Prostate gland (tissue), 2 donors: Measurements from ENCODE around the gene TBC1D22B. TPM values are rescaled to one million over a fixed set of nuclear protein-coding genes. Genes with fewer than 3 reads are reported as not detected.

Experiments used
- DNase-seq: peaks from one replicate; pipeline ENCODE4 v3.0.0-alpha.2; 2019; ENCODE audit warnings: low spot score
- H3K27ac ChIP-seq, 2 donors: fragments of 200-600 bp; sonication (generic); 2 replicates each; pipeline ENCODE4 v1.5.1; 2017 to 2019
- H3K27me3 ChIP-seq: fragments of 200-600 bp; sonication (generic); replicated peaks from 2 replicates; pipeline ENCODE4 v1.5.1; 2019; ENCODE audit not compliant: insufficient read depth
- H3K36me3 ChIP-seq, 2 donors: fragments of 200-600 bp; sonication (generic); 1 replicate in 1 of 2; 2 replicates in 1 of 2; pipeline versions ENCODE4 v1.5.1 to v1.8.1; 2017 to 2019
- H3K4me1 ChIP-seq: fragments of 200-600 bp; sonication (generic); replicated peaks from 2 replicates; pipeline ENCODE4 v1.5.1; 2019
- H3K4me3 ChIP-seq, 2 donors: fragments of 200-600 bp; sonication (generic); 2 replicates each; pipeline ENCODE4 v1.5.1; 2017 to 2019
- H3K9me3 ChIP-seq: fragments of 200-600 bp; sonication (generic); 2 replicates; pipeline ENCODE4 v1.5.1; 2017
- CTCF ChIP-seq, 4 experiments: fragments of 200-600 bp in 2 of 4; fragments of 450-650 bp in 2 of 4; sonication (generic) in 2 of 4; IDR thresholded peaks; 1 replicate in 3 of 4; 2 replicates in 1 of 4; pipeline ENCODE4 v1.5.1; 2016 to 2019; ENCODE audit warnings: antibody characterized with exemption in 4 of 4, mild to moderate bottlenecking in 2 of 4, moderate library complexity in 2 of 4
- POLR2A ChIP-seq: fragments of 450-650 bp; IDR thresholded peaks from one replicate; pipeline ENCODE4 v1.6.1; 2016; ENCODE audit warnings: antibody characterized with exemption, mild to moderate bottlenecking
- POLR2AphosphoS5 ChIP-seq: sonication (generic); formaldehyde crosslinking; IDR thresholded peaks from one replicate; pipeline ENCODE4 v1.6.1; 2017; ENCODE audit warnings: antibody characterized with exemption
- WGBS: methylation state at CpG from one replicate; pipeline ENCODE4 v1.1.5; 2018; 5-methylcytosine and 5-hydroxymethylcytosine counted together
- intact Hi-C: fragments of 100-400 bp; cut with DNase I; formaldehyde crosslinking; loops from one replicate; pipeline ENCODE4 v1.14.2; 2022
- total RNA-seq, 2 donors: library from RNA; depleted of rRNA; stranded (reverse); fragments of >200 nt; gene quantifications; one replicate each; pipeline ENCODE4 v1.1.0, GENCODE V29; 2016

Gene TBC1D22B
- total RNA-seq, result 10 to 100 TPM; 10.7 to 27.0 TPM

GRCh38 chr6:37257634-37258404 lies at the start of gene TBC1D22B, which contains the start of gene TMEM217:
Gene TBC1D22B (plus strand): TSS chr6:37257772. CDS start chr6:37257918, 146 bp downstream.
Gene TMEM217 (minus strand): TSS chr6:37258144. CDS start chr6:37219030, 39,114 bp downstream.
- WGBS, result under 1% methylated on average over 44 of the region's 45 CpGs
- H3K9me3 ChIP-seq, result no peaks in the 10 kb centered on the region
- TF ChIP-seq POLR2AphosphoS5 (peak; percentile 97), POLR2A (peak; percentile 92), CTCF (IDR thresholded peaks at IDR 0.05) (no peak)
- peak within 1 kb of the TSS; percentile 85 to 86 for H3K27ac ChIP-seq
- no peaks in the 10 kb centered on the region for H3K36me3 ChIP-seq
- intact Hi-C loops, result no loop called here
- no peaks in the 10 kb centered on the region for H3K4me1 ChIP-seq
- peak; percentile 98 for DNase-seq
- peak within 1 kb of the TSS; percentile 90 to 97 for H3K4me3 ChIP-seq
- H3K27me3 ChIP-seq, result no peaks in the 10 kb centered on the region

GRCh38 chr6:37207903-37208456 lies 49.6 kb upstream of the TBC1D22B start:
- peak; percentile 16 to 86 (median 57) for TF ChIP-seq CTCF (IDR thresholded peaks at IDR 0.05)
- TF ChIP-seq POLR2AphosphoS5, result no peak
- TF ChIP-seq POLR2A, result no peak
- peak; percentile 61 for DNase-seq
- H3K4me3 ChIP-seq, result no peak overlapping the region
- no peaks in the 10 kb centered on the region for H3K4me1 ChIP-seq
- no peaks in the 10 kb centered on the region for H3K9me3 ChIP-seq
- 67% methylated on average over 7 of the region's 7 CpGs for WGBS
- H3K27me3 ChIP-seq, result no peaks in the 10 kb centered on the region
- intact Hi-C loops, result loop anchor here (2.0 to 10.0 kb wide), 3 partner anchors 35 to 443 kb away; no protein-coding TSS in a partner anchor
- no peak overlapping the region for H3K27ac ChIP-seq
- H3K36me3 ChIP-seq, result no peaks in the 10 kb centered on the region

GRCh38 chr6:37208793-37209192 lies 48.8 kb upstream of the TBC1D22B start:
- TF ChIP-seq POLR2AphosphoS5 (no peak), CTCF (IDR thresholded peaks at IDR 0.05) (no peak), POLR2A (no peak)
- H3K27ac ChIP-seq, result no peak overlapping the region
- H3K27me3 ChIP-seq, result no peaks in the 10 kb centered on the region
- H3K36me3 ChIP-seq, result no peaks in the 10 kb centered on the region
- WGBS, result 90% methylated on average over 7 of the region's 7 CpGs
- intact Hi-C loops, result loop anchor here (2.0 to 10.0 kb wide), 3 partner anchors 36 to 444 kb away; no protein-coding TSS in a partner anchor
- H3K4me1 ChIP-seq, result no peaks in the 10 kb centered on the region
- H3K4me3 ChIP-seq, result no peak overlapping the region
- H3K9me3 ChIP-seq, result no peaks in the 10 kb centered on the region
- DNase-seq, result no peak

GRCh38 chr6:37209461-37210205 lies 47.9 kb upstream of the TBC1D22B start:
- DNase-seq, result no peak
- no peaks in the 10 kb centered on the region for H3K27me3 ChIP-seq
- no peak overlapping the region for H3K27ac ChIP-seq
- no peak for TF ChIP-seq CTCF (IDR thresholded peaks at IDR 0.05)
- no peak for TF ChIP-seq POLR2A
- no peak for TF ChIP-seq POLR2AphosphoS5
- H3K4me3 ChIP-seq, result no peak overlapping the region
- H3K9me3 ChIP-seq, result no peaks in the 10 kb centered on the region
- no peaks in the 10 kb centered on the region for H3K4me1 ChIP-seq
- no peaks in the 10 kb centered on the region for H3K36me3 ChIP-seq
- intact Hi-C loops, result loop anchor here (2.0 to 10.0 kb wide), 5 partner anchors 37 to 445 kb away; partner anchors contain the start of gene C6orf89
- WGBS, result 87% methylated on average over 12 of the region's 12 CpGs
